BE2C (cell line): ENCODE results near the gene PLA2R1.

Source experiments
- DNase-seq: peaks from one replicate; pipeline ENCODE4 v3.0.0-alpha.2; 2020
- H3K27me3 ChIP-seq: fragments of 250-450 bp; sonication (Bioruptor Pico); 2 replicates; pipeline ENCODE4 v1.5.1; 2020; ENCODE audit warnings: mild to moderate bottlenecking
- H3K36me3 ChIP-seq: fragments of 250-450 bp; sonication (Bioruptor Pico); 2 replicates; pipeline ENCODE4 v1.5.1; 2020; ENCODE audit warnings: mild to moderate bottlenecking
- H3K4me1 ChIP-seq: fragments of 250-450 bp; sonication (Bioruptor Pico); 2 replicates; pipeline ENCODE4 v1.5.1; 2020
- H3K4me3 ChIP-seq: 2 replicates; pipeline ENCODE4 v1.5.1; 2011; ENCODE audit warnings: low read depth, low read length
- H3K9me3 ChIP-seq: fragments of 250-450 bp; sonication (Bioruptor Pico); 2 replicates; pipeline ENCODE4 v1.5.1; 2020
- CTCF ChIP-seq: IDR thresholded peaks from 2 replicates; pipeline ENCODE4 v1.5.1; 2012; ENCODE audit warnings: mild to moderate bottlenecking, low read depth, low read length

PLA2R1 gene

GRCh38 chr2:160105366-160105765, 43.0 kb upstream of the PLA2R1 start:
- H3K9me3 ChIP-seq: no peaks in the 10 kb centered on the region
- no peaks in the 10 kb centered on the region for H3K4me1 ChIP-seq
- DNase-seq: no peak
- no peaks in the 10 kb centered on the region for H3K36me3 ChIP-seq
- H3K27me3 ChIP-seq: no peaks in the 10 kb centered on the region
- H3K4me3 ChIP-seq: no peak overlapping the region
- TF ChIP-seq CTCF: no peak

- H3K4me3 ChIP-seq: no peak overlapping the region
- no peaks in the 10 kb centered on the region for H3K9me3 ChIP-seq
- no peaks in the 10 kb centered on the region for H3K4me1 ChIP-seq
- DNase-seq: no peak
- no peaks in the 10 kb centered on the region for H3K36me3 ChIP-seq
- TF ChIP-seq CTCF: no peak
- no peaks in the 10 kb centered on the region for H3K27me3 ChIP-seq
Measured at GRCh38 chr2:160104115-160104514, 41.7 kb upstream of the PLA2R1 start.

GRCh38 chr2:160097326-160097725, 34.9 kb upstream of the PLA2R1 start:
- Histone ChIP-seq H3K4me1 (no peaks in the 10 kb centered on the region), H3K27me3 (no peaks in the 10 kb centered on the region), H3K36me3 (no peaks in the 10 kb centered on the region), H3K9me3 (no peaks in the 10 kb centered on the region), H3K4me3 (no peak overlapping the region)
- TF ChIP-seq CTCF: no peak
- DNase-seq: no peak

- Histone ChIP-seq H3K9me3 (no peaks in the 10 kb centered on the region), H3K4me3 (no peak overlapping the region)
Measured at GRCh38 chr2:160096409-160096808, 34.0 kb upstream of the PLA2R1 start.

GRCh38 chr2:160092445-160092844, 30.0 kb upstream of the PLA2R1 start:
- no peak for DNase-seq
- no peak for TF ChIP-seq CTCF
- Histone ChIP-seq H3K9me3 (no peaks in the 10 kb centered on the region), H3K4me1 (no peaks in the 10 kb centered on the region), H3K4me3 (no peak overlapping the region), H3K27me3 (no peaks in the 10 kb centered on the region), H3K36me3 (no peaks in the 10 kb centered on the region)

More at GRCh38 chr2:160096409-160096808, 34.0 kb upstream of the PLA2R1 start:
- no peaks in the 10 kb centered on the region for H3K4me1 ChIP-seq
- no peaks in the 10 kb centered on the region for H3K27me3 ChIP-seq
- no peaks in the 10 kb centered on the region for H3K36me3 ChIP-seq
- TF ChIP-seq CTCF: no peak
- DNase-seq: no peak

- Histone ChIP-seq H3K36me3 (no peaks in the 10 kb centered on the region), H3K27me3 (no peaks in the 10 kb centered on the region), H3K4me1 (no peaks in the 10 kb centered on the region), H3K4me3 (no peak overlapping the region), H3K9me3 (no peaks in the 10 kb centered on the region)
- TF ChIP-seq CTCF: no peak
- no peak for DNase-seq
Measured at GRCh38 chr2:160091381-160091780, 29.0 kb upstream of the PLA2R1 start.
